ENCODE data around the gene BPIFA1. TPM values are rescaled to one million over a fixed set of nuclear protein-coding genes. Genes with fewer than 3 reads are reported as not detected.

BPIFA1 gene
- total RNA-seq, 4 donors from 2014 or later: not detected

DNA sequence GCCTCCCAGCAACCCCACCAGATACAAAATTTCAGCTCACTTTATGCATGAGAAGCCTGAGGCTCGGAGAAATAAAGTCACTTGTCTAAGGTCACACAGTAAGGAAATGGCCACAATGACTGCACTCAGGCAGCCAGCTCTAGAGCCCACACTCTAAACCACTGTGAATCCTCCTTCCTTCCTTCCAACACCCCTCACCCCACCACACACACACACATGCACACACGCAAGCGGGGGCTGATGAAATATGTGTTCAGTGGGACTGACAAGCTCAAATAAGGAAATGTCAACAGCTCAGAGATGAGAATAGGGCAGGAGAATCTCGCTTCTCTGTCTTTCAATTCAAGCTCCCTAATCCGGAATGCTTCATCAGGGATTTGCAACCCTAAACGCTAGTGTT is 6.0 kb upstream of the BPIFA1 start:
- ATAC-seq (ENCODE audit: low FRiP score): no peak
- TF ChIP-seq, protein P1, sequence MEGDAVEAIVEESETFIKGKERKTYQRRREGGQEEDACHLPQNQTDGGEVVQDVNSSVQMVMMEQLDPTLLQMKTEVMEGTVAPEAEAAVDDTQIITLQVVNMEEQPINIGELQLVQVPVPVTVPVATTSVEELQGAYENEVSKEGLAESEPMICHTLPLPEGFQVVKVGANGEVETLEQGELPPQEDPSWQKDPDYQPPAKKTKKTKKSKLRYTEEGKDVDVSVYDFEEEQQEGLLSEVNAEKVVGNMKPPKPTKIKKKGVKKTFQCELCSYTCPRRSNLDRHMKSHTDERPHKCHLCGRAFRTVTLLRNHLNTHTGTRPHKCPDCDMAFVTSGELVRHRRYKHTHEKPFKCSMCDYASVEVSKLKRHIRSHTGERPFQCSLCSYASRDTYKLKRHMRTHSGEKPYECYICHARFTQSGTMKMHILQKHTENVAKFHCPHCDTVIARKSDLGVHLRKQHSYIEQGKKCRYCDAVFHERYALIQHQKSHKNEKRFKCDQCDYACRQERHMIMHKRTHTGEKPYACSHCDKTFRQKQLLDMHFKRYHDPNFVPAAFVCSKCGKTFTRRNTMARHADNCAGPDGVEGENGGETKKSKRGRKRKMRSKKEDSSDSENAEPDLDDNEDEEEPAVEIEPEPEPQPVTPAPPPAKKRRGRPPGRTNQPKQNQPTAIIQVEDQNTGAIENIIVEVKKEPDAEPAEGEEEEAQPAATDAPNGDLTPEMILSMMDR (IDR thresholded peaks at IDR 0.05): no peak
- no peak for DNase-seq (ENCODE audit: low spot score)

DNA sequence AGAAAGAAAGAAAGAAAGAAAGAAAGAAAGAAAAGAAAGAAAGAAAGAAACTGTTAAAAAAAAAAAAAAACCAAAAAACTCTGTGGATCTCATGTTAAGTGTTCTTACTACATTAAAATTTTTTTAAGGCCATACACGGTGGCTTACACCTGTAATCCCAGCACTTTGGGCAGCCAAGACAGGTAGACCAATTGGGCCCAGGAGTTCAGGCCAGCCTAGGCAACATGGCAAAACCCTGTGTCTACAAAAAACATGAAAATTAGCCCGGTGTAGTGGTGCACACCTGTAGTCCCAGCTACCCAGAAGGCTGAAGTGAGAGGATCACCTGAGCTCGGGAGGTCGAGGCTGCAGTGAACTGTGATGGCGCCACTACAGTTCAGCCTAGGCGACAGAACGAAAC is 4.6 kb upstream of the BPIFA1 start:
- ATAC-seq (ENCODE audit: low FRiP score): no peak
- TF ChIP-seq, protein P1 (IDR thresholded peaks at IDR 0.05): no peak
- no peak for DNase-seq (ENCODE audit: low spot score)

DNA sequence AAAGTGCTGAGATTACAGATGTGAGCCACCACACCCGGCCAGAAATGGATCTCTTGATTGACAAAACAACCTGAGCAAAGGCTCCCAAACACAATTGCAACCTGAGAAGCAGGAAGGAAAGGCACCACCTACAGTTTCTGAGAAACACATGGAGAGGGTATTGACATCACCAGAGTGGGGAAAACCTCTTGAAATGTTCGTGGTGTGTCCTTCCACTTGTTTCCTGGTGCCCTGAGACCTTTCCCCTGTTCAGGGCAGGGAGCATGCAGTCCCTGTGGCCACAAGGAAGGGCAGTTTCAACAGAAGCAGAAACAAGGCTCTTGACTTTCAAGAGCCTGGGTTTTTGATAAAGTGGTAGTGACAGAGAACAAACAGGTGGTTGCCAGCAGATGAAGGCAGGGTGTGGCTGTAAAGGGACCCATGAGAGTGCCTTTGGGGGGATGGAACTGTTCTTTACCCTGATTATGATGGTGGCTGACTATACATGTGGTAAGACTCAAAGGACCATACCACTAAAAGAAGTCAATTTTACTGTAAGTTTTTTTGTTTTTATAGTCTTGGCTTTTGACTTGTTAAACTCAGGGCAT is 3.2 kb upstream of the BPIFA1 start:
- TF ChIP-seq, protein P1 (IDR thresholded peaks at IDR 0.05): no peak
- no peak for ATAC-seq (ENCODE audit: low FRiP score)
- no peak for DNase-seq (ENCODE audit: low spot score)

DNA sequence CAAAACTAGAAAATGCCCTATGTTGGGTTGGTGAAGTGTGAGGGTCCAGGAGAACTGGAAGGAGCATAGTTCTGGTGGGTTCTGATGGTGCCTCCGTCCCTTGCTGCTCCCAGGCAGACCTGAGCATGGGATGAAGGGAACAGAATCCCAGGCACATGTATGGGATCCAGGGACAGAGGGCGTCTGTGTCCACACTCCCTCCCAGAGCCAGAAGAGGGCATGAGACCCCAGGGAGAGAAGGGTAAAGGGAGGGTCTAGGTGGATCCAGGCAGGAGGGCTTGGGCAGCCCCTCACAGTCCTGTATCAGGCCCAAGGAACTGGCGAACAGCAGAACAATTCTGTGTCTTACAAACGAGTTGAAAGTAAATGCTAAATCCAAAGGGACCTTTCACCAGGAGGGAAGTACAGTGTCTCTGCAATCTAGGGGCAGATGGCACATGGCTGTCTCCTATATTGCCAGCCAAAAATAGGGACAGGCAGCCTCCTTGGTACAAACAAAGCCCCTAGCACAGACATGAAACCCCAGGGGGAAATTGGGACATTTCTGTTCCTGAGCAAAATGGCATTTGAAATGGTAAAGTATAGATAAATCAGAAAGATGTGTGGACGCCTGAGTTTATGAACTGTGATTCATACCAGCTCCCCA is 2.5 kb upstream of the BPIFA1 start:
- DNase-seq (ENCODE audit: low spot score) (no peak), ATAC-seq (ENCODE audit: low FRiP score) (no peak)
- TF ChIP-seq, protein P1 (IDR thresholded peaks at IDR 0.05): no peak

DNA sequence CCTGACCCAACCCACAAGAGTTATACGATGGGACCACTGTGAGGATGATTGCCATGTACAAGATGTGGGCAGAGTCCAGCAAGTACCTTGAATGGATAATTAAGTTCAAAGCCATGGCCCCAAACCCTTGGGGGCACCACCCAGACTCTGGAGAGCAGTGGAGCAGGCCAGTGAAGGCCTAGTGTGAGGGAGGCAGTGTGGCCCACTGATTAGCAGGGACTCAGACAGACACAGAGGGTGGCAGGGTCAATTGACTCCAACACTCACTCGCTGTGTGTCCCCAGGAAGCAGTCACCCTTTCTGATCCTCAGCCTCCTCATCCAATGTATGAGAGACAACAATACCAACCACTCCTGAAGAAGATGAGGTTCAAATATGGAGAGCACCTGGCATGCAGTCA is 1.7 kb upstream of the BPIFA1 start:
- DNase-seq (ENCODE audit: low spot score) (no peak), ATAC-seq (ENCODE audit: low FRiP score) (no peak)
- TF ChIP-seq, protein P1 (IDR thresholded peaks at IDR 0.05): no peak

DNA sequence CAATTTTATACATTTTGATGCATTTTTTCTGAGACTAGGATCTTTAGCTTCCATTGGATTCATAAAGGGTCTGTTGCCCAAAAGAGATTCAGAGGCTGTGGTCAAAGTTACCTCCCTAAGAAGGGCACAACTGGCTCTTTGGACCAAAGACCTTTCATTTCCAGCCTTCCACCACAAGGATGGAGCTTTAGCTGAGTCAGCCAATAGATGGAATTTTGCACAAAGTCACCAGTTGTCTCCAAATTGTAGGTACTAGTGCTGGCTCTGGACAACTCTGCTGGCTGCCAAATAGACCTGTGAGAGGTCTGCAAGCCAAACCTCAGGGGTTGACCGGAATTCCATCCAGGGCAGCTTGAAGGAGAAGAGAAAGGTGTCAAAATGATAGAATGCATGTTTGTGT is 555 bp downstream of the BPIFA1 start:
- no peak for ATAC-seq (ENCODE audit: low FRiP score)
- DNase-seq (ENCODE audit: low spot score): no peak
- TF ChIP-seq, protein P1 (IDR thresholded peaks at IDR 0.05): no peak

DNA sequence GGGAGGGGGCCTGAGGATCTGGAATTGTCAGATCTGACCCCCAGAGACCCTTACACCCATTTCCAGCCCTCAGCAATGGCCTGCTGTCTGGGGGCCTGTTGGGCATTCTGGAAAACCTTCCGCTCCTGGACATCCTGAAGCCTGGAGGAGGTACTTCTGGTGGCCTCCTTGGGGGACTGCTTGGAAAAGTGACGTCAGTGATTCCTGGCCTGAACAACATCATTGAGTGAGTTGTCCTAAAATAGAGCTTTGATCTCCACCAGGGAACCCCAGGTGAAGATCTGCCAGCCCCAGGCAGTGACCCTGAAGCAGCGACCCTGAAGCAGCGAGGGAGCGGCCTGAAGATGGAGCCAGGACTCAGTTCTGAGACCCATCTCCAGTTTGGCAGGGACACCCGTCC is 2.2 kb downstream of the BPIFA1 start:
- no peak for DNase-seq (ENCODE audit: low spot score)
- TF ChIP-seq, protein P1 (IDR thresholded peaks at IDR 0.05): no peak
- no peak for ATAC-seq (ENCODE audit: low FRiP score)
